HCT116 (cell line): ENCODE measurements around the gene SH3GLB2. TPM values are rescaled to one million over a fixed set of nuclear protein-coding genes. Genes with fewer than 3 reads are reported as not detected.

ENCODE experiments used
- ATAC-seq: fragments of 200-7000 bp; cut with Tn5 transposase; 2 replicates; pipeline ENCODE4 v1.9.1; 2020; ENCODE audit warnings: mild to moderate bottlenecking, moderate library complexity
- BruUV-seq: library from RNA; stranded (reverse); fragments of 400-500 nt; replicated peaks from 2 replicates; lab custom pipeline; 2021; lab: Mats Ljungman, UMichigan
- CTCF ChIA-PET: fragments of 300-600 bp; sonication (Branson Sonifier 250); formaldehyde crosslinking; loops from one replicate; lab custom pipeline; 2021; ENCODE audit warnings: antibody characterized with exemption; lab: Charles Lee
- POLR2A ChIA-PET: fragments of 300-600, 350-600 bp; sonication (Branson Sonifier 250); formaldehyde crosslinking; loops from one replicate; lab custom pipeline; 2021; ENCODE audit warnings: antibody characterized with exemption; lab: Charles Lee
- RAD21 ChIA-PET, 2 experiments: fragments of 300-600 bp; sonication (Branson Sonifier 250); formaldehyde crosslinking; loops; one replicate each; lab custom pipeline; 2023; ENCODE audit warnings: low total read pairs in 2 of 2; ENCODE audit not compliant: uncharacterized antibody in 2 of 2, unreplicated experiment in 2 of 2, low non-redundant PET in 1 of 2; lab: Charles Lee
- DNase-seq: peaks from one replicate; pipeline ENCODE4 v3.0.0-alpha.2; 2010; ENCODE audit warnings: low read depth, low spot score
- H2AFZ ChIP-seq: fragments of 200-600 bp; shearing (Covaris generic), sonication (generic); 2 replicates; pipeline ENCODE4 v1.6.1; 2017; ENCODE audit warnings: low read depth, mixed run types, mixed read lengths, antibody characterized with exemption, low read length; ENCODE audit not compliant: poor library complexity, severe bottlenecking
- H3K27ac ChIP-seq: 2 replicates; pipeline ENCODE4 v1.5.1; 2012; ENCODE audit warnings: low read depth, low read length
- H3K27me3 ChIP-seq: fragments of 200-600 bp; sonication (generic); 2 replicates; pipeline ENCODE4 v1.6.1; 2016; ENCODE audit warnings: mixed run types, low read length, mixed read lengths; ENCODE audit not compliant: insufficient read depth
- H3K36me3 ChIP-seq, 2 experiments: fragments of 200-500 bp in 1 of 2; fragments of 200-600 bp in 1 of 2; sonication (Bioruptor generic) in 1 of 2; sonication (generic) in 1 of 2; 2 replicates each; pipeline versions ENCODE4 v1.5.1 to v1.6.1; 2014 to 2016; ENCODE audit warnings: low read length in 2 of 2, inconsistent platforms in 1 of 2, mixed read lengths in 1 of 2, mixed run types in 1 of 2; ENCODE audit not compliant: insufficient read depth in 2 of 2, control insufficient read depth in 1 of 2
- H3K4me1 ChIP-seq, 2 experiments: fragments of 200-600 bp in 1 of 2; sonication (generic) in 1 of 2; 2 replicates each; pipeline versions ENCODE4 v1.5.1 to v1.6.1; 2012 to 2017; ENCODE audit warnings: low read length in 2 of 2, inconsistent platforms in 1 of 2, mild to moderate bottlenecking in 1 of 2, mixed read lengths in 1 of 2, mixed run types in 1 of 2, moderate library complexity in 1 of 2; ENCODE audit not compliant: insufficient read depth in 2 of 2, control insufficient read depth in 1 of 2
- H3K4me2 ChIP-seq: fragments of 200-600 bp; sonication (generic); 2 replicates; pipeline ENCODE4 v1.6.1; 2017; ENCODE audit warnings: mixed run types, low read length, mixed read lengths
- H3K4me3 ChIP-seq, 2 experiments: fragments of 200-600 bp in 1 of 2; sonication (generic) in 1 of 2; replicated peaks in 1 of 2; 2 replicates each; pipeline ENCODE4 v1.5.1; 2011 to 2016; ENCODE audit warnings: low read length in 2 of 2, control low read depth in 1 of 2, low read depth in 1 of 2, mild to moderate bottlenecking in 1 of 2, mixed read lengths in 1 of 2, mixed run types in 1 of 2
- H3K79me2 ChIP-seq: fragments of 200-600 bp; sonication (generic); 2 replicates; pipeline ENCODE4 v1.6.1; 2017; ENCODE audit warnings: mild to moderate bottlenecking, mixed run types, low read length, moderate library complexity, mixed read lengths; ENCODE audit not compliant: insufficient read depth
- H3K9ac ChIP-seq: fragments of 200-600 bp; sonication (generic); 2 replicates; pipeline ENCODE4 v1.6.1; 2016; ENCODE audit warnings: low read length, mixed read lengths
- H3K9me2 ChIP-seq: fragments of 200-600 bp; sonication (generic), shearing (Covaris generic); 2 replicates; pipeline ENCODE4 v1.6.1; 2017; ENCODE audit warnings: mixed run types, mild to moderate bottlenecking, moderate library complexity; ENCODE audit not compliant: insufficient read depth
- H3K9me3 ChIP-seq, 2 experiments: fragments of 200-500 bp in 1 of 2; fragments of 200-600 bp in 1 of 2; sonication (Bioruptor generic) in 1 of 2; sonication (generic) in 1 of 2; 2 replicates each; pipeline ENCODE4 v1.6.1; 2014 to 2017; ENCODE audit warnings: low read length in 2 of 2, mixed read lengths in 2 of 2, inconsistent platforms in 1 of 2, low read depth in 1 of 2, mild to moderate bottlenecking in 1 of 2, mixed run types in 1 of 2, moderate library complexity in 1 of 2; ENCODE audit not compliant: control insufficient read depth in 1 of 2, insufficient read depth in 1 of 2
- H4K20me1 ChIP-seq: fragments of 200-600 bp; sonication (generic), shearing (Covaris generic); 2 replicates; pipeline ENCODE4 v1.6.1; 2017; ENCODE audit warnings: mixed run types, mild to moderate bottlenecking, moderate library complexity; ENCODE audit not compliant: insufficient read depth
- CBX3 ChIP-seq: IDR thresholded peaks from 2 replicates; pipeline ENCODE4 v1.6.1; 2012; ENCODE audit warnings: low read depth
- CEBPB ChIP-seq: IDR thresholded peaks from 2 replicates; pipeline ENCODE4 v1.6.1; 2012; ENCODE audit warnings: low read depth
- ELF1 ChIP-seq: IDR thresholded peaks from 2 replicates; pipeline ENCODE4 v1.6.1; 2012; ENCODE audit warnings: low read depth, borderline replicate concordance
- EZH2 ChIP-seq: fragments of 200-600 bp; sonication (generic); IDR thresholded peaks from 2 replicates; pipeline ENCODE4 v1.6.1; 2017; ENCODE audit warnings: antibody characterized with exemption, mixed run types
- EZH2phosphoT487 ChIP-seq: fragments of 200-600 bp; IDR thresholded peaks from 2 replicates; pipeline ENCODE4 v1.6.1; 2018; ENCODE audit warnings: antibody characterized with exemption, borderline replicate concordance
- MAX ChIP-seq: IDR thresholded peaks from 2 replicates; pipeline ENCODE4 v1.6.1; 2012
- POLR2A ChIP-seq: IDR thresholded peaks from 2 replicates; pipeline ENCODE4 v1.7.0; 2011; ENCODE audit warnings: borderline replicate concordance; ENCODE audit not compliant: insufficient read depth, insufficient read length; ENCODE audit errors: extremely low read depth
- POLR2AphosphoS5 ChIP-seq: IDR thresholded peaks from 2 replicates; pipeline ENCODE4 v1.6.1; 2011; ENCODE audit warnings: mild to moderate bottlenecking, low read depth, low read length, moderate library complexity
- RAD21 ChIP-seq: IDR thresholded peaks from 2 replicates; pipeline ENCODE4 v1.6.1; 2012; ENCODE audit warnings: low read depth, mild to moderate bottlenecking
- SRF ChIP-seq: IDR thresholded peaks from 2 replicates; pipeline ENCODE4 v1.6.1; 2012; ENCODE audit warnings: low read depth
- ZFX ChIP-seq: fragments of 450-650 bp; IDR thresholded peaks from 2 replicates; pipeline ENCODE4 v1.6.1; 2017
- ZNF274 ChIP-seq: fragments of 200-500 bp; sonication (Bioruptor generic); IDR thresholded peaks from 2 replicates; pipeline ENCODE4 v1.6.1; 2014; ENCODE audit warnings: mild to moderate bottlenecking, low read depth, low read length, inconsistent platforms
- intact Hi-C: fragments of 100-400 bp; cut with micrococcal nuclease; formaldehyde crosslinking; loops from 2 replicates; pipeline ENCODE4 v1.10.0; 2022
- total RNA-seq: library from RNA; stranded (reverse); gene quantifications from one replicate; pipeline ENCODE4 v1.2.1, GENCODE V29; 2021; ENCODE audit not compliant: unreplicated experiment
- TF ChIP-seq, protein P1 (sequence below), 3 experiments: fragments of 200-600 bp in 1 of 3; sonication (generic) in 1 of 3; IDR thresholded peaks in 2 of 3; conservative IDR thresholded peaks in 1 of 3; 2 replicates each; pipeline ENCODE4 v1.5.1; 2012 to 2017; ENCODE audit warnings: low read depth in 2 of 3, low read length in 2 of 3, antibody characterized with exemption in 1 of 3, borderline replicate concordance in 1 of 3, control low read depth in 1 of 3, mild to moderate bottlenecking in 1 of 3, mixed read lengths in 1 of 3, mixed run types in 1 of 3, moderate library complexity in 1 of 3; ENCODE audit not compliant: insufficient read depth in 1 of 3
- TF ChIP-seq, protein P2 (sequence below): IDR thresholded peaks from 2 replicates; pipeline ENCODE4 v1.6.1; 2011; ENCODE audit warnings: mild to moderate bottlenecking, low read length, moderate library complexity; ENCODE audit not compliant: insufficient replicate concordance; ENCODE audit errors: extremely low read depth
- TF ChIP-seq, protein P3 (sequence below): IDR thresholded peaks from 2 replicates; pipeline ENCODE4 v1.6.1; 2012

Gene SH3GLB2
- total RNA-seq, 1 experiment from 2014 or later = 87.9 TPM

DNA sequence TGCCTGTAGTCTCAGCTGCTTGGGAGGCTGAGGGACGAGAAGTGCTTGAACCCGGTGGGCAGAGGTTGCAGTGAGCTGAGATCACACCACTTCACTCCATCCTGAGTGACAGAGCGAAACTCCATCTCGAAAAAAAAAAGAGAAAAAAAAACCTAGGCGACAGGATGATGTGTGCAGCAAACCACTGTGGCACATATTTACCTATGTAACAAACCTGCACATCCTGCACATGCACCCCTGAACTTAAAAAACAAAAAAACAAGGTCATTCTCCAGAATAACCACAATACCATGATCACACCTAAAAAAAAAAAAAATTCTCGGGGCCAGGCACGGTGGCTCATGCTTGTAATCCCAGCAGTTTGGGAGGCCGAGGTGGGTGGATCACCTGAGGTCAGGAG, 45.3 kb upstream of the SH3GLB2 start:
- H3K27me3 ChIP-seq = no peaks in the 10 kb centered on the region
- H3K4me1 ChIP-seq = no peaks in the 10 kb centered on the region
- H4K20me1 ChIP-seq = no peaks in the 10 kb centered on the region
- no TSS peak for BruUV-seq
- H3K9me2 ChIP-seq = no peaks in the 10 kb centered on the region
- no peak overlapping the region for H3K27ac ChIP-seq
- RAD21 ChIA-PET = no interaction called here
- POLR2A ChIA-PET = no interaction called here
- H3K79me2 ChIP-seq = no peaks in the 10 kb centered on the region
- H3K36me3 ChIP-seq = no peaks in the 10 kb centered on the region
- no peak overlapping the region for H2AFZ ChIP-seq
- H3K4me2 ChIP-seq = no peak overlapping the region
- no peak for TF ChIP-seq ZFX
- TF ChIP-seq, protein P1, sequence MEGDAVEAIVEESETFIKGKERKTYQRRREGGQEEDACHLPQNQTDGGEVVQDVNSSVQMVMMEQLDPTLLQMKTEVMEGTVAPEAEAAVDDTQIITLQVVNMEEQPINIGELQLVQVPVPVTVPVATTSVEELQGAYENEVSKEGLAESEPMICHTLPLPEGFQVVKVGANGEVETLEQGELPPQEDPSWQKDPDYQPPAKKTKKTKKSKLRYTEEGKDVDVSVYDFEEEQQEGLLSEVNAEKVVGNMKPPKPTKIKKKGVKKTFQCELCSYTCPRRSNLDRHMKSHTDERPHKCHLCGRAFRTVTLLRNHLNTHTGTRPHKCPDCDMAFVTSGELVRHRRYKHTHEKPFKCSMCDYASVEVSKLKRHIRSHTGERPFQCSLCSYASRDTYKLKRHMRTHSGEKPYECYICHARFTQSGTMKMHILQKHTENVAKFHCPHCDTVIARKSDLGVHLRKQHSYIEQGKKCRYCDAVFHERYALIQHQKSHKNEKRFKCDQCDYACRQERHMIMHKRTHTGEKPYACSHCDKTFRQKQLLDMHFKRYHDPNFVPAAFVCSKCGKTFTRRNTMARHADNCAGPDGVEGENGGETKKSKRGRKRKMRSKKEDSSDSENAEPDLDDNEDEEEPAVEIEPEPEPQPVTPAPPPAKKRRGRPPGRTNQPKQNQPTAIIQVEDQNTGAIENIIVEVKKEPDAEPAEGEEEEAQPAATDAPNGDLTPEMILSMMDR (IDR thresholded peaks at IDR 0.05 in 2 of 3, conservative IDR thresholded peaks at IDR 0.05 in 1 of 3; ENCODE audit: borderline replicate concordance in 1 of 3, insufficient read depth in 1 of 3, low read depth in 2 of 3, low read length in 2 of 3) = no peak
- TF ChIP-seq RAD21 = no peak
- intact Hi-C loops = no loop called here
- H3K4me3 ChIP-seq = no peak overlapping the region
- ATAC-seq = no peak
- no peak for DNase-seq
- CTCF ChIA-PET = no interaction called here
- H3K9ac ChIP-seq = no peak overlapping the region
- H3K9me3 ChIP-seq = no peaks in the 10 kb centered on the region

DNA sequence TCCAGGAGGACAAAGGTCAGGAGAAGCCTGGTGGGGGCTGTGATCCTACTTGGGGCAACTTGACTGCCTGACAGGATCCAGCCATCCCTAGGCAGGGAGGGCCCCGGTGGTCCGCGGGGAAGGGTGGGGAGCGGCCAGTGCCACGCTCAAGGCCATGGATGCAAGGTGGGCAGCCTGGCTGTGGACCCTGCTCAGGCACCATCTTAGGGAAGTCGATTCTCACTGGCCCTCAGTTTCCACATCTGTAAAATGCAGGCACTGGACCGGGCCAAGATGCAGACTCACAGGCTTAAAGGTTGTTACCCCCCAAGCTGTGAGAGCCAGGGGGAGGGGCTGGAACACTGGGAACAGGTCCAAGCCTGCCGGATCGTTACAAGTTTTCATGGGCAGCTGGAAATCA, 44.0 kb upstream of the SH3GLB2 start:
- CTCF ChIA-PET = no interaction called here
- no TSS peak for BruUV-seq
- H3K4me2 ChIP-seq = no peak overlapping the region
- TF ChIP-seq CEBPB = no peak
- TF ChIP-seq MAX = no peak
- no peak for TF ChIP-seq POLR2A
- TF ChIP-seq EZH2 = no peak
- no peak for TF ChIP-seq ELF1
- TF ChIP-seq POLR2AphosphoS5 = no peak
- TF ChIP-seq EZH2phosphoT487 = no peak
- no peak for TF ChIP-seq ZNF274
- TF ChIP-seq, protein P2, sequence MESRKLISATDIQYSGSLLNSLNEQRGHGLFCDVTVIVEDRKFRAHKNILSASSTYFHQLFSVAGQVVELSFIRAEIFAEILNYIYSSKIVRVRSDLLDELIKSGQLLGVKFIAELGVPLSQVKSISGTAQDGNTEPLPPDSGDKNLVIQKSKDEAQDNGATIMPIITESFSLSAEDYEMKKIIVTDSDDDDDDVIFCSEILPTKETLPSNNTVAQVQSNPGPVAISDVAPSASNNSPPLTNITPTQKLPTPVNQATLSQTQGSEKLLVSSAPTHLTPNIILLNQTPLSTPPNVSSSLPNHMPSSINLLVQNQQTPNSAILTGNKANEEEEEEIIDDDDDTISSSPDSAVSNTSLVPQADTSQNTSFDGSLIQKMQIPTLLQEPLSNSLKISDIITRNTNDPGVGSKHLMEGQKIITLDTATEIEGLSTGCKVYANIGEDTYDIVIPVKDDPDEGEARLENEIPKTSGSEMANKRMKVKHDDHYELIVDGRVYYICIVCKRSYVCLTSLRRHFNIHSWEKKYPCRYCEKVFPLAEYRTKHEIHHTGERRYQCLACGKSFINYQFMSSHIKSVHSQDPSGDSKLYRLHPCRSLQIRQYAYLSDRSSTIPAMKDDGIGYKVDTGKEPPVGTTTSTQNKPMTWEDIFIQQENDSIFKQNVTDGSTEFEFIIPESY = no peak
- TF ChIP-seq SRF = no peak
- TF ChIP-seq CBX3 = no peak
- TF ChIP-seq, protein P3, sequence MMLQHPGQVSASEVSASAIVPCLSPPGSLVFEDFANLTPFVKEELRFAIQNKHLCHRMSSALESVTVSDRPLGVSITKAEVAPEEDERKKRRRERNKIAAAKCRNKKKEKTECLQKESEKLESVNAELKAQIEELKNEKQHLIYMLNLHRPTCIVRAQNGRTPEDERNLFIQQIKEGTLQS = no peak
- TF ChIP-seq, protein P1 (IDR thresholded peaks at IDR 0.05 in 2 of 3, conservative IDR thresholded peaks at IDR 0.05 in 1 of 3; ENCODE audit: borderline replicate concordance in 1 of 3, insufficient read depth in 1 of 3, low read depth in 2 of 3, low read length in 2 of 3) = no peak

More for the DNA sequence above, 44.0 kb upstream of the SH3GLB2 start:
- Histone ChIP-seq H3K27me3 (no peaks in the 10 kb centered on the region), H3K9me2 (no peaks in the 10 kb centered on the region), H2AFZ (no peak overlapping the region), H3K9ac (no peak overlapping the region), H3K9me3 (no peaks in the 10 kb centered on the region), H3K4me1 (no peaks in the 10 kb centered on the region), H3K4me3 (no peak overlapping the region), H4K20me1 (no peaks in the 10 kb centered on the region), H3K27ac (no peak overlapping the region), H3K36me3 (no peaks in the 10 kb centered on the region), H3K79me2 (no peaks in the 10 kb centered on the region)
- no peak for DNase-seq
- RAD21 ChIA-PET = no interaction called here
- no peak for ATAC-seq
- intact Hi-C loops = no loop called here
- POLR2A ChIA-PET = no interaction called here
